Endometrial microvascular endothelial cells (primary cell): ENCODE data around the gene GFY. TPM values are rescaled to one million over a fixed set of nuclear protein-coding genes. Genes with fewer than 3 reads are reported as not detected.
"Not testable (repeated sequence)": the region's sequence is repeated elsewhere in the genome, so short reads cannot be mapped to it uniquely, and the experiment has no call there.

Experiments used
- in situ Hi-C: cut with HindIII; loops from 2 replicates; pipeline ENCODE4 v1.10.0; 2017; ENCODE audit warnings: low sequenced_read_pairs, low pct_unique_long_range_greater_than_20kb; ENCODE audit errors: inconsistent ontology term
- total RNA-seq: library from RNA; depleted of rRNA; stranded (reverse); fragments of >200 nt; gene quantifications from one replicate; pipeline ENCODE4 v1.2.3, GENCODE V29; 2015; ENCODE audit errors: inconsistent ontology term

GFY gene
- total RNA-seq, 1 donor from 2014 or later = not detected

DNA sequence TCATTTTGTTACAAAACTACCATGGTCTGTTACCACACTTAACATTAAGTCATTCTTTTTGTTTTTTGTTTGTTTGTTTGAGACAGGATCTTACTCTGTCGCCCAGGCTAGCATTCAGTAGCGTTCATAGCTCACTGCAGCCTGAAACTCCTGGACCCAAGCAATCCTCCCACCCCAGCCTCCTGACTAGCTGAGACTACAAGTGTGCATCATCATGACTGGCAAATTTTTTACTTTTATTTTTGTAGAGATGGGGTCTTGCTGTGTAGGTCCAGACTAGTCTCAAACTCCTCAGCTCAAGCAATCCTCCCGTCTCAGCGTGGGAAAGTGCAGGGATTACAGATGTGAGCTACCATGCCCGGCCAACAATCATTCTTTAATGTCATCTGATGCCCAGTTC lies 31.1 kb downstream of the GFY start:
- in situ Hi-C loops = no loop called here

DNA sequence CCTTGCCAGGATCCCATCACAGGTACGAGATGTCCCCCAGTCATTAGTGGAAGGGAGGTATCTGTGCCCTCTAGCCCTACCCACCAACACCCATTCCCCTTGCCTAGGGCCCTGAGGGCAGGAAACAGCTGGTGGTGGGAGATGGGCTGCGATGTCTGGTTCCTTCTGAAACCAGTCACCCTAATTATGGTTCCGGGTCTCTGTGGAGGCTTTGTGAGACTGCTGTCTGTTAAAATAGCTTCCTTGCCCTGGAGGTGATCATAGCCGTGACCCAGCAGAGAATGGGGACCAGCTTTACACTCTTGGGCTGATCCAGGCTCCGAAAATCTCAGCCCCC lies 33.3 kb downstream of the GFY start:
- in situ Hi-C loops = no loop called here

DNA sequence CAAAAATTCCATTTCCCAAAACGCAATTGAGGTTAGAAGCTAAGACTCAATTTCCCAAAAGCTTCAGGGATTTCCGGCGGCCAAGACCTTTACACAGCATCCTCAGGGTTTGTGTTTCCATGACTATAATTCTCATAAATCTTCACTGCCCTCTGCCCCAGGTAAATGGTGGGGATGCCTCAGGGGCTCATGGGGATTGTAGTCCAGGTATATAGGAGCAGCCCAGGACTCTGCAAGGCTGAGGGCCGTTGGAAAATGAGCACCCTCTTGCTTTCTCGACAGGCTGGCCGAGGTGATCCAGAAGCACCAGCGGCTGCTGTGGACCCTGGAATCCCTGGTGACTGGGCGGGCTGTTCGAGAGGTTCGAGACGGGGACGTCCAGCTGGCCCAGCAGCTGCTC lies 34.2 kb downstream of the GFY start:
- in situ Hi-C loops = no loop called here

DNA sequence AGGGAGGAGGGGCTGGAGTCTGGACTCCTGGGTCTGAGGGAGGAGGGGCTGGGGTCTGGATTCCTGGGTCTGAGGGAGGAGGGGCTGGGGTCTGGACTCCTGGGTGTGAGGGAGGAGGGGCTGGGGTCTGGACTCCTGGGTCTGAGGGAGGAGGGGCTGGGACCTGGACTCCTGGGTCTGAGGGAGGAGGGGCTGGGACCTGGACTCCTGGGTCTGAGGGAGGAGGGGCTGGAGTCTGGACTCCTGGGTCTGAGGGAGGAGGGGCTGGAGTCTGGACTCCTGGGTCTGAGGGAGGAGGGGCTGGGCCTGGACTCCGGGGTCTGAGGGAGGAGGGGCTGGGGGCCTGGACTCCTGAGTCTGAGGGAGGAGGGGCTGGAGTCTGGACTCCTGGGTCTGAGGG lies 35.9 kb downstream of the GFY start:
- in situ Hi-C loops = not testable (repeated sequence)

DNA sequence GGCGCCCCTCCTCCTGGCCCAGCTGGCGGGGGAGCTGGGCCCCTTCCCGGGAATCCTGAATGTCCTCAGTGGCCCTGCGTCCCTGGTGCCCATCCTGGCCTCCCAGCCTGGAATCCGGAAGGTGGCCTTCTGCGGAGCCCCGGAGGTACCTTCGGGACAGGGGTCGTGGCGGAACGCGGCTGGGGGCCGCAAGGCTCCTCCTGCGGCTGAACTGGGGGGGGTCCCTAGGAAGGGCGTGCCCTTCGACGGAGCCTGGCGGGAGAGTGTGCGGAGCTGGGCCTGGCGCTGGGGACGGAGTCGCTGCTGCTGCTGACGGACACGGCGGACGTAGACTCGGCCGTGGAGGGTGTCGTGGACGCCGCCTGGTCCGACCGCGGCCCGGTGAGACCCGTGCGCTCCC lies 36.5 kb downstream of the GFY start:
- in situ Hi-C loops = no loop called here

DNA sequence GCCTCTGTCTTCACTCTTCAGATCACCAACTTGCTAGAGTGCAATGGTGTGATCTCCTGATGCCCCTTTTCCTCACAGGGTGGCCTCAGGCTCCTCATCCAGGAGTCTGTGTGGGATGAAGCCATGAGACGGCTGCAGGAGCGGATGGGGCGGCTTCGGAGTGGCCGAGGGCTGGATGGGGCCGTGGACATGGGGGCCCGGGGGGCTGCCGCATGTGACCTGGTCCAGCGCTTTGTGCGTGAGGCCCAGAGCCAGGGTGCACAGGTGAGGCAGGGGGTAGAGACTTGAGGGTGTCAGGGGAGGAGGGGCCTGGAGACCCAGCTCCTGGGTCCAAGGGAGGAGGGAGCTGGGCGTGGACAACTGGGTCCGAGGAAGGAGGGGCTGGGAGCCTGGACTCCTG lies 37.3 kb downstream of the GFY start:
- in situ Hi-C loops = no loop called here

DNA sequence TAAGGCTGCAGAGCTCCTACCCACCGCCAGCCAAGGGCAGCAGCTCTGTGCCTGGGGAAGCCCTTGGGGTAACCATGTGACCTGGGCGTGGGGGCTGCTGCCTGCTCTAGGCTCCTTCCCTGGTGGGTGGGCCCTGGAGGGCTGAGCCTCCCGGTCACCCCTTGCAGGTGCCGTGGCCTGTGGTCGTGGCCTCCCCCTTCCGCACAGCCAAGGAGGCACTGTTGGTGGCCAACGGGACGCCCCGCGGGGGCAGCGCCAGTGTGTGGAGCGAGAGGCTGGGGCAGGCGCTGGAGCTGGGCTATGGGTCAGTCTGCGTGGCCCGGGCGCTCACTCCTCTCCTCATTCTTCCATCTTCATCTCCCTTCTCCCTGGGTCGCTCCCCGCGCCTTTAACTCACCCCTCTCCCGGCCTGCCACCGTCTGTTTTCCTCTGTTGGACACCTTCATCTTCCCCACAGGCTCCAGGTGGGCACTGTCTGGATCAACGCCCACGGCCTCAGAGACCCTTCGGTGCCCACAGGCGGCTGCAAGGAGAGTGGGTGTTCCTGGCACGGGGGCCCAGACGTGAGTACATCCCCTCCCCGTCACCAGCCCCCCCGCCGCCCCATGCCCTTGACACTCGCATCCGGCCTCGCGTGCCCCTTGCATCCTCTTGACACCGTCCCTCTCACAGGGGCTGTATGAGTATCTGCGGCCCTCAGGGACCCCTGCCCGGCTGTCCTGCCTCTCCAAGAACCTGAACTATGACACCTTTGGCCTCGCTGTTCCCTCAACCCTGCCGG lies 39.0 kb downstream of the GFY start:
- in situ Hi-C loops = no loop called here

DNA sequence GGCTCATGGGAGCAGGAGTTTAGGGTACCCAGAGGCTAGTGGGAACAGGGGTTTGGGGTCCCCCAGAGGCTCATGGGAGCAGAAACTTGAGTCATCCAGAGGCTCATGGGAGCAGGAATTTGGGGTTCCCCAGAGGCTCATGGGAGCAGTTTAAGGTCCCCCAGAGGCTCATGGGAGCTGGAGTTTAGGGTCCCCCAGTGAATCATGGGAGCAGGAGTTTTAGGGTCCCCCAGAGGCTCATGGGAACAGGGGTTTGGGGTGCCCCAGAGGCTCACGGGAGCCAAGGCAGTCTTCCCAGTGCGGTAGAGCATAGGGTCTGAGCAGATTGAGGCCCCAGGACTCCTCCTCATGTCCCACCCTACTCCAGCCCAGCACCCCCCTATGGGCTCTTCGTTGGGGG lies 40.2 kb downstream of the GFY start:
- in situ Hi-C loops = no loop called here

DNA sequence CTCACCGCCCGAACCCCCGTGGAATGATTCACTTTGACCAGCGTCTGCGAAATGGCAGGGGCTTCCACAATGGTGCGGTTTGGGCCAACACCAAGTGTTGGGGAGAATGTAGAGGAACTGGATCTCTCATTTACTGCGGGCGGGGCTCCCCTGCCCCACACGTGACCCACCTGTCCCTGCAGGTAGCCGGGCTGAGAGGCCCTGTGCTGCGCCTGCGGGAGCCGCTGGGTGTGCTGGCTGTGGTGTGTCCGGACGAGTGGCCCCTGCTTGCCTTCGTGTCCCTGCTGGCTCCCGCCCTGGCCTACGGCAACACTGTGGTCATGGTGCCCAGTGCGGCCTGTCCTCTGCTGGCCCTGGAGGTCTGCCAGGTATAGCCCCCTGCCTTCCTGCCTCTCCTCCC lies 43.0 kb downstream of the GFY start:
- in situ Hi-C loops = no loop called here

DNA sequence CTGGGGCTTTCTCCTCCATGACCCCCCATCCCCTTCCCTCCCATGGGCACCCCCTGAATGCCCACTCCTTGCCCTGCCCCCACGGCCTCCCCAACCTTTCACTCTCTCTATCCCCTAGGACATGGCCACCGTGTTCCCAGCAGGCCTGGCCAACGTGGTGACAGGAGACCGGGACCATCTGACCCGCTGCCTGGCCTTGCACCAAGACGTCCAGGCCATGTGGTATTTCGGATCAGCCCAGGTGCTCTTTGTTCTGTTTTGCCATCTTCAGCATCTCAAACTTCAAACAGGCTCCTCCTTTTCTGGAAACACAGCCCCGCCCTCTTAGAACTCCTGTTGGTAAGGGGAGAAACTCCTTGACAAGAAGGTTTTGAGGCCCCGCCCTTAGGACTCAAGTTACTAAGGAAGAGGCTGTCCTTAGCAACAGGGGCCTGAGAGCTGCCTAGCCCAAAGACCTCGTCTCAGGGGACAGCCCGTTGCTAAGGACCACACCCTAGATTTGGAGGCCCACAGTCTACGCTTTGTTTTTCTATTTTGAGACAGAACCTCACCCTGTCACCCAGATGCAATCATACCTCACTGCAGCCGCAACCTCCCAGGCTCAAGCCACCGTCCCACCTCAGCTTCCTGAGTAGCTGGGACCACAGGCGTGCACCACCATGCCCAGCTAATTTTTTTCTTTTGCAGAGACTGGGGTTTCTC lies 43.7 kb downstream of the GFY start:
- in situ Hi-C loops = no loop called here

DNA sequence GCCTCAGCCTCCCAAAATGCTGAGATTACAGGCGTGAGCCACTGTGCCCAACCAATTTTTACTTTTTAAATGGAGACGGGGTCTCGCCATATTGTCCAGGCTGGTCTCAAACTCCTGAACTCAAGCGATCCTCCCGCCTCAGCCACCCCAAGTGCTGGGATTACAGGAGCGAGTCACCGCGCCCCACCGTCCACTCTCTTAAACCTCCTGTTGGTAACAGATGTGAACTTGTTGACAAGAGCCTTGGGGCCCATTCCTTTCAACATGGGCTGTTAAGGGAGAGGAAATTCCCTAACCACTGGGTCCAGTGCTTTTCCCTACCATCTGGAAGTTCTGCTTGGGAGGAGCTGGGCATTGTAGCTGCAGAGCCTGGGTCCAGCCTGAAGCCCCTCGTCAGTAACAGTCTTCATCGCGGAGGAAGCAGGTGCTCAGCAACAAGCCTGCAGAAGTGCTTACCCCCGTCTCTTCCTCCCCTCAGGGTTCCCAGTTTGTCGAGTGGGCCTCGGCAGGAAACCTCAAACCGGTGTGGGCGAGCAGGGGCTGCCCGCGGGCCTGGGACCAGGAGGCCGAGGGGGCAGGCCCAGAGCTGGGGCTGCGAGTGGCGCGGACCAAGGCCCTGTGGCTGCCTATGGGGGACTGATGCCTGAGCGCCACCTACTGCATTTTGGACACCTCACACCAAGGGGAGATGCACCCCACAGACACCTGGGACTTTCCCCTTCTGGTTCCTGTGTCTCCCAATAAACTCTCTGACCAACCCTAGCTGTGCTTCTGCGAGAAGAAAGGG lies 44.8 kb downstream of the GFY start:
- in situ Hi-C loops = no loop called here

DNA sequence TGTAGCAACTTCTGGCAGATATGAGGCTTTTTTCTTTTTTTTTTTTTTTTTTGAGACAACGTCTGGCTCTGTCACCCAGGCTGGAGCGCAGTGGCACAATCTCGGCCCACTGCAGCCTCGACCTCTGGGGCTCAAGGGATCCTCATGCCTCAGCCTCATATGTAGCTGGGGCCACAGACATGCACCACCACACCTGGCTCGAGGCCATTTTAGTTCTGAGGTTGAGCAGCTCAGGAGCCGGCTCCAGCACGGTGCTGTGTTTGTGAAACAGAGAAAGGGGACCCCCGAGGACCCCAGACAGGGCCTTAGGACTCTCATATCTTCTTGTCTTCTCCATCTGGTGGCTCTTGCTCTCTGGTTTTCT lies 45.4 kb downstream of the GFY start:
- in situ Hi-C loops = no loop called here

DNA sequence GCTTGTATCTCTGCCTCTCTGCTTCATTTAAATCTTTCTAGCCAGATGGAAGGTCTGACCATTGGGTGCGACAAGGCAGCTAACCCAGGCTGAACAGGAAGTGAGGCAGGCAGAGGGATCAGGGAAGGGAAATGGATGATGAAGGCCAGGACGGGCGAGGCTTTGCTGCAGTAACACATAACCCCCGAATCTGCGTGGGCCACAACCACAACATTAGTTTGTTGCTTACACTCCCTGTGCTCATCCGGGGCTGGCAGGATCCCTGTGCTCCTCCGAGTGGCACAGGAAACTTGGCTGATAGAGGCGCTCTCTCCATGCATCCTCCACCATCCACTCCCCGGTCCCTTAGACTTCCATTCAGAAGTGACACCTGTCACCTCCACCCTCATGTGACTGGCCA lies 47.7 kb downstream of the GFY start:
- in situ Hi-C loops = no loop called here

DNA sequence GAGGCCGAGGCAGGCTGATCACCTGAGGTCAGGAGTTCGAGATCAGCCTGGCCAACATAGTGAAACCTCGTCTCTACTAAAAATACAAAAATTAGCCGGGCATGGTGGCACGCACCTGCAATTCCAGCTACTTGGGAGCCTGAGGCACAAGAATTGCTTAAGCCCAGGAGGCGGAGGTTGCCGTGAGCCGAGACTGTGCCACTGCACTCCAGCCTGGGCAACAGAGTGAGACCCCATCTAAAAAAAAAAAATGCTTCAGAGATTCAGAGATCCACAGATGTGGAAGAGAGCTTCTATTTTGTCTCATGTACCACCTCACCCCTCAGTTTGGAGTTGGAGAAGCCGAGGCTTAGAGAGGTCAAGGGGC lies 48.3 kb downstream of the GFY start:
- in situ Hi-C loops = not testable (repeated sequence)

DNA sequence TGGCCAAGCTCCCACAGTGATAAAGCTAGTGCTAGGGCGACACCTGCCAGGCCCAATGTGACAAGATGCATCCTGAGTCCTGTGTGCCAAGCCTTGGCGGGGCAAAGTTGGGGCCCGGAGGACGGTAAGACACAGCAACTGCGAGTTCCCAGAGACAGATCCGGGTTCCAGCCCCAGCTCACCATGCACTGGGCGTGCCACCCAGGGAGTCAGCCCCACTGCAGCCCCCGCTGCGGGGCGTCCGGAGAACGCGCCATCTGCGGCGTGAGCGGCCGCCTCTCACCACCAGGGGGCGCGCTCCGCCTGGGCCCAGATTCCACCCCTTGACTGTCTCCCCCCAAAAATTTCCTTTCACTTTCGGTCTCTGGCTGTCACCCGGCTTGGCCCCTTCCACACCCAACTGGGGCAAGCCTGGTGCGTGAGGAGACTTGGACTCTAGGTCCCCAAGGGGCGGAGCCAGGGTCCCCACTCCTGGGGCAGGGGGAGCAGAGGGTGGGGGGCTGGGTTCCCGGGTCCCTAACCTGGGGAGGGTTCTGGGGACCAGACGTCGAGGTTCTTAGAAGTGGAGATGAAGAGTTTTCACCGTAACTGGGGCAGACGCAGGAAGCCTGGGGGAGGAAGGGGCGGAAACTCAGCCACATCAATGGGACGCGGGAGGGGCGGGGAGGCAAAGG lies 48.8 kb downstream of the GFY start, which contains the start of gene FLT3LG:
Gene FLT3LG, plus strand, starts transcription at position 348 of the 674 bp plus-strand sequence. CDS start 425 bp downstream, outside the sequence.
- in situ Hi-C loops = no loop called here

DNA sequence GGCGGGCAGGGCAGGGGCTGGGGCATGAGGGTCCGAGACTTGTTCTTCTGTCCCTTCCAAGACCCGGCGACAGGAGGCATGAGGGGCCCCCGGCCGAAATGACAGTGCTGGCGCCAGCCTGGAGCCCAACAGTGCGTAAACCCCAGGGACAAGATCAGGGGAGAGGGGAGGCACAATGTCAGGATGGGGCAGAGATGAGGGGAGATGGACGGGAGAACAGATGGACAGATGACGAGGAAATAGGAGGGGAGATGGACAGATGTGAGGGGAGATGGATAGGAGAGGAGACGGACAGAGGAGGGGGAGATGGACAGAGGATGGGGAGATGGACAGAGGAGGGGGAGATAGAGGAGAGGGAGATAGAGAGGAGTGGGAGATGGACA lies 49.3 kb downstream of the GFY start:
- in situ Hi-C loops = no loop called here

DNA sequence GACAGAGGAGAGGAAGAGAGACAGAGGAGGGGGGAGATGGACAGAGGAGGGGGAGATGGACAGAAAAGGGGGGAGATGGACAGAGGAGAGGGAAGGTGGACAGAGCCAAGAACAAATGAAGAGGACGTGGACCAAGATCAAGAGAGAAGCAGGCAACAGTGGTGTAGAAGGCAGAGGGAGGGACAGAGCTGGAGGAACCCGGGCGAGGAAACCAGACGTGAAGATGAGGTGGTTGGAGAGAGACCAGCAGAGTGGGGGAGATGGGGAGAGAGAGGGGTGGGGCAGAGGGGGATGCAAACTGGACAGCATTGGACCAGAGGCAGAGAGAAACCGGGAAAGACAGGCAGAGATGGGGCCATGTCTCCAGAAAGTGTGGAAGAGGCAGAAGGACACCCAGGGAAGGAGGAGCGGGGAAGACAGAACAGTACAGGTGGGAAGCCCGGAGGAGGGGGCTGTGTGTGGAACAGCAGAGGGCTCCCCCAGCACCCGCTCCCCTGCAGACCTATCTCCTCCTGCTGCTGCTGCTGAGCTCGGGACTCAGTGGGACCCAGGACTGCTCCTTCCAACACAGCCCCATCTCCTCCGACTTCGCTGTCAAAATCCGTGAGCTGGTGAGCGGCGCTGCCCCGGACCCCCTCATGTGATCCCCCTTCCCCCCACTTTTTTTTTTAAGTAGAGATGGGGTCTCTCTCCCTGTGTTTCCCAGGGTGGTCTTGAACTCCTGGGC lies 50.2 kb downstream of the GFY start:
- in situ Hi-C loops = no loop called here

DNA sequence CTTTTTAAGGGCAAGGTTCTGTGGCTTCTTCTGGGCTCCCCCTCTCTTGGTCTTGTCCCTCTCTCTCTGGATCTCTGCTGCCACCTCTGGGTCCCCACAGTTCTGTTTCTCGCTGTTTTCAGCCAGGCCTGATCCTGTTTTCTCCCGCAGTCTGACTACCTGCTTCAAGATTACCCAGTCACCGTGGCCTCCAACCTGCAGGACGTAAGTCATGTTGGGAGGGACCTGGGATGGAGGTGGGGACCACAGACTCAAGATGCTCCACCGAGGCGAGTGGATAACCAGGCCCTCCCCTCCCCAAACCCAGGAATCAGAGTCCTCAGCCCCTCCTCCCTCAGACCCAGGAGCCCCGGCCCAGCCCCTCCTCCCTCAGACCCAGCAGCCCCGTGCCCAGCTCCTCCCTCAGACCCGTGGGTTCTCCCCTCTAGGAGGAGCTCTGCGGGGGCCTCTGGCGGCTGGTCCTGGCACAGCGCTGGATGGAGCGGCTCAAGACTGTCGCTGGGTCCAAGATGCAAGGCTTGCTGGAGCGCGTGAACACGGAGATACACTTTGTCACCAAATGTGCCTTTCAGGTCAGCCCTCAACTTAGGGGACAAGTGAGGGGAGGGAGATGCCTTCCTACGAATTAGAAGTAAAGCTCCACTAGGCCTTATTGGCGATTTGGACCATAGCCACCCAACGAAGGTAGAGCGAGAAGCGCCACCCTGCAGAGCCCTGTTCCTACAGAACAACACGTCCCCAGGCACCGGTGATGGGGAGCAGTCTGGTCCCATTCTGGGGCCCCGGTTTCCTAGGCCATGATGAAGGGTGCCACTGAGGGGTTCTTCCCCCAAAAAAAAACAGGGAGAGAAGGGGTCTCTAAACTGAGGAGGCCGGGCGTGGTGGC lies 51.0 kb downstream of the GFY start:
- in situ Hi-C loops = no loop called here
